ENCODE results near the gene IL2RA. TPM values are rescaled to one million over a fixed set of nuclear protein-coding genes. Genes with fewer than 3 reads are reported as not detected.

IL2RA gene
- total and polyA plus RNA-seq, 9 of the 15 experiments (the other 6 are each of a cell fraction or from before 2014, with no cell fraction given) = 0.95 TPM; not detected in 8

DNA sequence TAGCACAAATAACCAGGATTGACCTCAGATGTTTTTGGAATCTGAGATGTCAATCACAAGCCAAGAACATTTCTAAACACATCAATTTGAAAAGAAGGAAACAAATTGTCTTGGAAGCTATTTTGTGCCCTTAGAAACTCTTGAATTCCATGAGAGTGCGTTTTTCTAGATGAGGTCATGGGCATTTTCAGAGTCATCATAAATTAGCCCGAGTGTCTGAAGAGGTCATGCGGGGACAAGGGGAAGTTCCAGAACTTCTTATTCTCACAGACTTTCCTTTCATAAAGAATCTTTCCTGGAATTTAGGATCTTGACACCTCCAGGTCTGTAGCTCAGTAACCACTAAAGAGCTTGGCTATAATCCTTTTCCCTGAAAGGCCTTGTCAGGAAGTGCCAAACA lies 28.2 kb downstream of the IL2RA start (continued):
- TF ChIP-seq, protein P1, sequence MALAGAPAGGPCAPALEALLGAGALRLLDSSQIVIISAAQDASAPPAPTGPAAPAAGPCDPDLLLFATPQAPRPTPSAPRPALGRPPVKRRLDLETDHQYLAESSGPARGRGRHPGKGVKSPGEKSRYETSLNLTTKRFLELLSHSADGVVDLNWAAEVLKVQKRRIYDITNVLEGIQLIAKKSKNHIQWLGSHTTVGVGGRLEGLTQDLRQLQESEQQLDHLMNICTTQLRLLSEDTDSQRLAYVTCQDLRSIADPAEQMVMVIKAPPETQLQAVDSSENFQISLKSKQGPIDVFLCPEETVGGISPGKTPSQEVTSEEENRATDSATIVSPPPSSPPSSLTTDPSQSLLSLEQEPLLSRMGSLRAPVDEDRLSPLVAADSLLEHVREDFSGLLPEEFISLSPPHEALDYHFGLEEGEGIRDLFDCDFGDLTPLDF (CRISPR knock-in tag; IDR thresholded peaks at IDR 0.05) = no peak
- TF ChIP-seq NFE2 (IDR thresholded peaks at IDR 0.05; ENCODE audit: low read depth) (peak; percentile 60; the same call in 1 of the 2 replicates), SMARCE1 (IDR thresholded peaks at IDR 0.05) (peak; percentile 67; the same call in 1 of the 2 replicates), RHOXF2B (CRISPR knock-in tag; conservative IDR thresholded peaks at IDR 0.05) (no peak), KLF6 (CRISPR knock-in tag; IDR thresholded peaks at IDR 0.05; ENCODE audit: borderline replicate concordance) (no peak), PTBP1 (IDR thresholded peaks at IDR 0.05; ENCODE audit: low read depth, low read length) (no peak), ZNF75A (CRISPR knock-in tag; IDR thresholded peaks at IDR 0.05) (no peak), KAT2B (IDR thresholded peaks at IDR 0.05; ENCODE audit: low read depth, low read length) (no peak), SIX5 (IDR thresholded peaks at IDR 0.05; ENCODE audit: borderline replicate concordance in 1 of 2, insufficient read depth in 1 of 2, low read depth in 1 of 2, low read length in 2 of 2) (no peak), POLR2H (tag; IDR thresholded peaks at IDR 0.05; ENCODE audit: low read depth) (no peak), ZEB2 (IDR thresholded peaks at IDR 0.05) (no peak), TBP (optimal IDR thresholded peaks at IDR 0.05; ENCODE audit: low read depth, low read length) (no peak), EP400 (IDR thresholded peaks at IDR 0.05) (no peak), SMAD1 (IDR thresholded peaks at IDR 0.05; ENCODE audit: low read depth, low read length, partially characterized antibody) (no peak), ZNF143 (CRISPR knock-in tag; IDR thresholded peaks at IDR 0.05) (no peak), ZNF79 (CRISPR knock-in tag; IDR thresholded peaks at IDR 0.05; ENCODE audit: low read depth) (no peak)
- TF ChIP-seq, protein P2, sequence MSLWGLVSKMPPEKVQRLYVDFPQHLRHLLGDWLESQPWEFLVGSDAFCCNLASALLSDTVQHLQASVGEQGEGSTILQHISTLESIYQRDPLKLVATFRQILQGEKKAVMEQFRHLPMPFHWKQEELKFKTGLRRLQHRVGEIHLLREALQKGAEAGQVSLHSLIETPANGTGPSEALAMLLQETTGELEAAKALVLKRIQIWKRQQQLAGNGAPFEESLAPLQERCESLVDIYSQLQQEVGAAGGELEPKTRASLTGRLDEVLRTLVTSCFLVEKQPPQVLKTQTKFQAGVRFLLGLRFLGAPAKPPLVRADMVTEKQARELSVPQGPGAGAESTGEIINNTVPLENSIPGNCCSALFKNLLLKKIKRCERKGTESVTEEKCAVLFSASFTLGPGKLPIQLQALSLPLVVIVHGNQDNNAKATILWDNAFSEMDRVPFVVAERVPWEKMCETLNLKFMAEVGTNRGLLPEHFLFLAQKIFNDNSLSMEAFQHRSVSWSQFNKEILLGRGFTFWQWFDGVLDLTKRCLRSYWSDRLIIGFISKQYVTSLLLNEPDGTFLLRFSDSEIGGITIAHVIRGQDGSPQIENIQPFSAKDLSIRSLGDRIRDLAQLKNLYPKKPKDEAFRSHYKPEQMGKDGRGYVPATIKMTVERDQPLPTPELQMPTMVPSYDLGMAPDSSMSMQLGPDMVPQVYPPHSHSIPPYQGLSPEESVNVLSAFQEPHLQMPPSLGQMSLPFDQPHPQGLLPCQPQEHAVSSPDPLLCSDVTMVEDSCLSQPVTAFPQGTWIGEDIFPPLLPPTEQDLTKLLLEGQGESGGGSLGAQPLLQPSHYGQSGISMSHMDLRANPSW (CRISPR knock-in tag; IDR thresholded peaks at IDR 0.05) = no peak
- TF ChIP-seq, protein P3, sequence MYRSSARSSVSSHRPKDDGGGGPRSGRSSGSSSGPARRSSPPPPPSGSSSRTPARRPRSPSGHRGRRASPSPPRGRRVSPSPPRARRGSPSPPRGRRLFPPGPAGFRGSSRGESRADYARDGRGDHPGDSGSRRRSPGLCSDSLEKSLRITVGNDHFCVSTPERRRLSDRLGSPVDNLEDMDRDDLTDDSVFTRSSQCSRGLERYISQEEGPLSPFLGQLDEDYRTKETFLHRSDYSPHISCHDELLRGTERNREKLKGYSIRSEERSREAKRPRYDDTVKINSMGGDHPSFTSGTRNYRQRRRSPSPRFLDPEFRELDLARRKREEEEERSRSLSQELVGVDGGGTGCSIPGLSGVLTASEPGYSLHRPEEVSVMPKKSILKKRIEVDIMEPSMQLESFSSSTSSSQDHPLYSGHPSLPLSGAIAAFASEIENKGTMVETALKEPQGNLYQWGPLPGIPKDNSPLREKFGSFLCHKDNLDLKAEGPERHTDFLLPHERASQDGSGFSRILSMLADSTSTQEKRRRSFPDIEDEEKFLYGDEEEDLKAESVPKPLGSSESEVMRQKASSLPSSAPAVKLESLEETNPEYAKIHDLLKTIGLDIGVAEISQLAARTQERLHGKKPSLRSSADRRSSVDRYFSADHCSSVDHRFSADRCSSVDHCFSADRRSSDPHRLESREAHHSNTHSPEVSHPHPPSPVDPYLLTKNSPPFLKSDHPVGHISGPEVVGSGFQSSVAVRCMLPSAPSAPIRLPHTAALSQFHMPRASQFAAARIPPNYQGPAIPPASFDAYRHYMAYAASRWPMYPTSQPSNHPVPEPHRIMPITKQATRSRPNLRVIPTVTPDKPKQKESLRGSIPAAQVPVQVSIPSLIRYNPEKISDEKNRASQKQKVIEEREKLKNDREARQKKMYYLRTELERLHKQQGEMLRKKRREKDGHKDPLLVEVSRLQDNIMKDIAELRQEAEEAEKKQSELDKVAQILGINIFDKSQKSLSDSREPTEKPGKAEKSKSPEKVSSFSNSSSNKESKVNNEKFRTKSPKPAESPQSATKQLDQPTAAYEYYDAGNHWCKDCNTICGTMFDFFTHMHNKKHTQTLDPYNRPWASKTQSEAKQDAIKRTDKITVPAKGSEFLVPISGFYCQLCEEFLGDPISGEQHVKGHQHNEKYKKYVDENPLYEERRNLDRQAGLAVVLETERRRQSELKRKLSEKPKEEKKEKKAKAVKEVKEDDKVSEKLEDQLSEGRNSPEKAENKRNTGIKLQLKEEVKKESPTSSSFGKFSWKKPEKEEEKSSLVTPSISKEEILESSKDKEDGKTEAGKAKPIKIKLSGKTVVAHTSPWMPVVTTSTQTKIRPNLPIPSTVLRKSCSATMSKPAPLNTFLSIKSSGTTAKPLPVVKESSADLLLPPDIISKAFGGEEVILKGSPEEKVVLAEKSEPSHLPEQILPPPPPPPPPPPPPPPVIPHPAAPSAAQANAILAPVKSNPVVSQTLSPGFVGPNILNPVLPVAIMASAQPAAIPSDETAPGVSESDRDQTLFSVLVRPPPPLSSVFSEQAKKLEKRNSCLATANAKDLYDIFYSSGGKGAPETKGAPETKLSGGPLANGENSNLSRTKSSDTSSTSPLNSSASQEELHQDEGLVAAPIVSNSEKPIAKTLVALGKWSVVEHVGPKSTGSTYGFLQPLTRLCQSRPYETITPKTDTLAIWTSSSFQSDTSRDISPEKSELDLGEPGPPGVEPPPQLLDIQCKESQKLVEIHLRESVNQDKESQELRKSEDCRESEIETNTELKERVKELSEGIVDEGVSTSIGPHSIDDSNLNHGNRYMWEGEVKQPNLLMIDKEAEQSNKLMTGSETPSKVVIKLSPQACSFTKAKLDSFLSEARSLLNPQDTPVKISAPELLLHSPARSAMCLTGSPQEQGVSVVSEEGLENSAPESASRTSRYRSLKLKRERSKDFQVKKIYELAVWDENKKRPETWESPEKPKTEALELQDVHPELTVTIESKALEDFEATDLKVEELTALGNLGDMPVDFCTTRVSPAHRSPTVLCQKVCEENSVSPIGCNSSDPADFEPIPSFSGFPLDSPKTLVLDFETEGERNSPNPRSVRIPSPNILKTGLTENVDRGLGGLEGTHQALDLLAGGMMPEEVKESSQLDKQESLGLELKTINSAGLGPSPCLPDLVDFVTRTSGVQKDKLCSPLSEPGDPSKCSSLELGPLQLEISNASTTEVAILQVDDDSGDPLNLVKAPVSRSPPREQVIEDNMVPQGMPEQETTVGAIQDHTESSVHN (IDR thresholded peaks at IDR 0.05; ENCODE audit: borderline replicate concordance in 1 of 2, low read depth in 1 of 2) = peak in 1 of 2 experiments; percentile 62; a peak in 1 of 4 replicates
